Measurements from ENCODE around the gene GLRX2.

GRCh38 chr1:193110864-193111263, 5.7 kb upstream of the GLRX2 start:
- TF ChIP-seq, protein P1, sequence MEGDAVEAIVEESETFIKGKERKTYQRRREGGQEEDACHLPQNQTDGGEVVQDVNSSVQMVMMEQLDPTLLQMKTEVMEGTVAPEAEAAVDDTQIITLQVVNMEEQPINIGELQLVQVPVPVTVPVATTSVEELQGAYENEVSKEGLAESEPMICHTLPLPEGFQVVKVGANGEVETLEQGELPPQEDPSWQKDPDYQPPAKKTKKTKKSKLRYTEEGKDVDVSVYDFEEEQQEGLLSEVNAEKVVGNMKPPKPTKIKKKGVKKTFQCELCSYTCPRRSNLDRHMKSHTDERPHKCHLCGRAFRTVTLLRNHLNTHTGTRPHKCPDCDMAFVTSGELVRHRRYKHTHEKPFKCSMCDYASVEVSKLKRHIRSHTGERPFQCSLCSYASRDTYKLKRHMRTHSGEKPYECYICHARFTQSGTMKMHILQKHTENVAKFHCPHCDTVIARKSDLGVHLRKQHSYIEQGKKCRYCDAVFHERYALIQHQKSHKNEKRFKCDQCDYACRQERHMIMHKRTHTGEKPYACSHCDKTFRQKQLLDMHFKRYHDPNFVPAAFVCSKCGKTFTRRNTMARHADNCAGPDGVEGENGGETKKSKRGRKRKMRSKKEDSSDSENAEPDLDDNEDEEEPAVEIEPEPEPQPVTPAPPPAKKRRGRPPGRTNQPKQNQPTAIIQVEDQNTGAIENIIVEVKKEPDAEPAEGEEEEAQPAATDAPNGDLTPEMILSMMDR (conservative IDR thresholded peaks at IDR 0.05 in 1 of 2, IDR thresholded peaks at IDR 0.05 in 1 of 2; ENCODE audit: low read depth in 1 of 2, low read length in 2 of 2): no peak
- no peak for TF ChIP-seq EZH2 (IDR thresholded peaks at IDR 0.05; ENCODE audit: low read length, missing control alignments)
